ENCODE results near the gene MIDN.

DNA sequence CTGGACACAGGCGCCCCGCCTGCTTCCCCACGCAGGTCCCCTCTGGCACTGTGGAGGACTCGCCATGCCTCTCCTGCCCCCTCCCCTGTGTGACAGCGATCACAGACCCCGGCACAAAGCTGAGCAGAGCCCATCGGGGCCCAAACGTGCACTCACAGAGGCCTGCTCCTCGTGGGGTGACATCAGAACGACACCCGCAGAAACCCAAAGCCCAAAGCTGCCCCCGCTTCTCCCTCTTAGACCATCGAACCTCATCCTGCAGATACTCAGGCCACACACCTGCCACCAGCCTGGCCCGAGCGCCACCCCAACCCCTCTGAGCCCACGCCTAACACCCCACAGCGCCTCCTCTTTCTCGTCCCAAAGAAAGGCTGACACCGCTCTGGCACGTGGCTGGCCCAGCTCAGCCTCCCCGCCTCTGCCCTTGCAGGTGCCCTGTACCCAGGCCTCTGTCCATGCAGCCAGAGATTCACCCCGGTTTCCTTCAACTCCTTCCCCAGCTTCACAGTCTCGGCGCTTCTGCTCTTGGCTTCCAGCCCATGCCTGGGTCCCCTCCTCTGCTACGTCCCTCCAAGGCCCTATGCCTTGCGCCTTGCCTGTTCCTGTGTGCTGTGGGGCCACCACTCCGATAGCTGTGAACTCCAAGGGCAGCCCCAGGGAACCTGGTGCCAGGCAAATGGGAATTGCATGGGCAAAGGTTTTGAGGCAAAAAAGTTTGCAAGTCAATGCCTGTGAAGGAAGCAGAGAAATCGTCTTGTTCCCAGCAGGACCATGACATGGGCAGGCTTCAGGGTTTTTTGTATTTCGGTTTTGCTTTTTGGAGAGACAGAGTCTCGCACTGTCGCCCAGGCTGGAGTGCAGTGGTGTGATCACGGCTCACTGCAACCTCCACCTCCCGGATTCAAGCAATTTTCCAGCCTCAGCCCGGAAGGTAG lies 9.7 kb upstream of the MIDN start:
- TF ChIP-seq, protein P1, sequence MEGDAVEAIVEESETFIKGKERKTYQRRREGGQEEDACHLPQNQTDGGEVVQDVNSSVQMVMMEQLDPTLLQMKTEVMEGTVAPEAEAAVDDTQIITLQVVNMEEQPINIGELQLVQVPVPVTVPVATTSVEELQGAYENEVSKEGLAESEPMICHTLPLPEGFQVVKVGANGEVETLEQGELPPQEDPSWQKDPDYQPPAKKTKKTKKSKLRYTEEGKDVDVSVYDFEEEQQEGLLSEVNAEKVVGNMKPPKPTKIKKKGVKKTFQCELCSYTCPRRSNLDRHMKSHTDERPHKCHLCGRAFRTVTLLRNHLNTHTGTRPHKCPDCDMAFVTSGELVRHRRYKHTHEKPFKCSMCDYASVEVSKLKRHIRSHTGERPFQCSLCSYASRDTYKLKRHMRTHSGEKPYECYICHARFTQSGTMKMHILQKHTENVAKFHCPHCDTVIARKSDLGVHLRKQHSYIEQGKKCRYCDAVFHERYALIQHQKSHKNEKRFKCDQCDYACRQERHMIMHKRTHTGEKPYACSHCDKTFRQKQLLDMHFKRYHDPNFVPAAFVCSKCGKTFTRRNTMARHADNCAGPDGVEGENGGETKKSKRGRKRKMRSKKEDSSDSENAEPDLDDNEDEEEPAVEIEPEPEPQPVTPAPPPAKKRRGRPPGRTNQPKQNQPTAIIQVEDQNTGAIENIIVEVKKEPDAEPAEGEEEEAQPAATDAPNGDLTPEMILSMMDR (IDR thresholded peaks at IDR 0.05), result no peak
- peak in 1 of 2 donors; percentile 33 for TF ChIP-seq EP300 (IDR thresholded peaks at IDR 0.05)
